Upper lobe of left lung (tissue), 6 donors: ENCODE data around the gene SLC22A17. TPM values are rescaled to one million over a fixed set of nuclear protein-coding genes. Genes with fewer than 3 reads are reported as not detected.

ENCODE experiments used
- ATAC-seq, 2 donors: fragments of 200-7000 bp; cut with Tn5 transposase; one replicate each; pipeline ENCODE4 v1.9.1; 2022; ENCODE audit warnings: mild to moderate bottlenecking in 2 of 2, moderate library complexity in 2 of 2; ENCODE audit not compliant: low FRiP score in 2 of 2
- DNase-seq, 2 donors: peaks; one replicate each; pipeline ENCODE4 v3.0.0-alpha.2; 2019 to 2020
- H3K27ac ChIP-seq, 4 donors: fragments of 200-600 bp; sonication (generic); one replicate each; pipeline ENCODE4 v1.5.1; 2016 to 2019
- H3K27me3 ChIP-seq, 4 donors: fragments of 200-600 bp; sonication (generic); one replicate each; pipeline ENCODE4 v1.5.1; 2017 to 2019
- H3K36me3 ChIP-seq, 4 donors: fragments of 200-600 bp; sonication (generic); one replicate each; pipeline ENCODE4 v1.5.1; 2016 to 2019
- H3K4me1 ChIP-seq, 4 donors: fragments of 200-600 bp; sonication (generic); one replicate each; pipeline ENCODE4 v1.5.1; 2018 to 2019
- H3K4me3 ChIP-seq, 4 donors: fragments of 200-600 bp; sonication (generic); one replicate each; pipeline ENCODE4 v1.5.1; 2017 to 2019; ENCODE audit warnings: mild to moderate bottlenecking in 2 of 4, moderate library complexity in 1 of 4
- H3K9me3 ChIP-seq, 4 donors: fragments of 200-600 bp; sonication (generic); one replicate each; pipeline ENCODE4 v1.5.1; 2018 to 2019
- CTCF ChIP-seq, 6 experiments: fragments of 450-650 bp in 4 of 6; fragments of 200-600 bp in 2 of 6; sonication (generic) in 2 of 6; IDR thresholded peaks; one replicate each; pipeline ENCODE4 v1.5.1; 2016 to 2019; ENCODE audit warnings: antibody characterized with exemption in 6 of 6
- EP300 ChIP-seq, 4 donors: sonication (generic); formaldehyde crosslinking; IDR thresholded peaks; one replicate each; pipeline ENCODE4 v1.5.1; 2017; ENCODE audit warnings: antibody characterized with exemption in 4 of 4, control low read depth in 2 of 4
- POLR2A ChIP-seq, 4 donors: fragments of 450-650 bp; IDR thresholded peaks; one replicate each; pipeline ENCODE4 v1.5.1; 2016 to 2017; ENCODE audit warnings: antibody characterized with exemption in 4 of 4, mild to moderate bottlenecking in 2 of 4
- POLR2AphosphoS5 ChIP-seq, 2 donors: sonication (generic); formaldehyde crosslinking; IDR thresholded peaks; one replicate each; pipeline ENCODE4 v1.5.1; 2017; ENCODE audit warnings: antibody characterized with exemption in 2 of 2
- WGBS, 2 donors: methylation state at CpG; one replicate each; pipeline ENCODE4 v1.1.5; 2017 to 2018; 5-methylcytosine and 5-hydroxymethylcytosine counted together
- total RNA-seq, 6 donors: library from RNA; depleted of rRNA in 4 of 6; stranded (reverse); fragments of >200 nt in 4 of 6; gene quantifications; one replicate each; pipeline versions ENCODE4 v1.1.0 to v1.2.1, GENCODE V29; 2016 to 2021
- donor health status: DM: no; HTN: no; CAD: no; lungs with moderate emphysema.
- donor health status: DM: no; HTN: yes; CAD: no; lungs with severe emphysema.

The SLC22A17 gene
- total RNA-seq, 6 donors from 2014 or later, result 5.8 to 16.8 (median 12.4) TPM

GRCh38 chr14:23384364-23385080, 31.8 kb upstream of the SLC22A17 start:
- 87 to 89% methylated on average over 29 of the region's 29 CpGs for WGBS, 2 donors
- TF ChIP-seq EP300 (IDR thresholded peaks at IDR 0.05), result no peak
- no peak for TF ChIP-seq POLR2A (IDR thresholded peaks at IDR 0.05)
- no peak for TF ChIP-seq POLR2AphosphoS5 (IDR thresholded peaks at IDR 0.05)
- TF ChIP-seq CTCF (IDR thresholded peaks at IDR 0.05), result no peak
- Histone ChIP-seq H3K27ac (no peak overlapping the region), H3K36me3 (no peaks in the 10 kb centered on the region), H3K27me3 (no peaks in the 10 kb centered on the region), H3K4me1 (peaks cover 0 to 5% (median 0%) of the 10 kb centered on the region in 4 donors), H3K4me3 (no peak overlapping the region), H3K9me3 (no peaks in the 10 kb centered on the region)
- ATAC-seq (no peak), DNase-seq (no peak)

- DNase-seq (no peak), ATAC-seq (no peak)
- H3K36me3 ChIP-seq, result no peaks in the 10 kb centered on the region
- no peak overlapping the region for H3K27ac ChIP-seq
- no peaks in the 10 kb centered on the region for H3K9me3 ChIP-seq
- H3K4me3 ChIP-seq, result no peak overlapping the region
- WGBS, 2 donors, result 69 to 76% methylated on average over 9 to 10 of the region's 10 CpGs
- H3K27me3 ChIP-seq, result no peaks in the 10 kb centered on the region
- no peak for TF ChIP-seq CTCF (IDR thresholded peaks at IDR 0.05)
- TF ChIP-seq POLR2AphosphoS5 (IDR thresholded peaks at IDR 0.05), result no peak
- TF ChIP-seq POLR2A (IDR thresholded peaks at IDR 0.05), result no peak
- no peak for TF ChIP-seq EP300 (IDR thresholded peaks at IDR 0.05)
- H3K4me1 ChIP-seq, result peaks cover 0 to 5% (median 0%) of the 10 kb centered on the region in 4 donors
These were observed 30.2 kb upstream of the SLC22A17 start for GRCh38 chr14:23382731-23383440.

- no peak for ATAC-seq
- 95% methylated on average over 5 of the region's 6 CpGs; no CpG with 5 or more reads in 1 of the 2 donors for WGBS, 2 donors
- no peaks in the 10 kb centered on the region for H3K9me3 ChIP-seq
These were observed 29.6 kb upstream of the SLC22A17 start for GRCh38 chr14:23382276-23382675.

GRCh38 chr14:23381871-23382270, 29.2 kb upstream of the SLC22A17 start:
- 49 to 53% methylated on average over 3 of the region's 3 CpGs for WGBS, 2 donors
- H3K27me3 ChIP-seq, result no peaks in the 10 kb centered on the region
- H3K27ac ChIP-seq, result no peak overlapping the region
- peaks cover 0 to 5% (median 0%) of the 10 kb centered on the region in 4 donors for H3K4me1 ChIP-seq
- ATAC-seq, result no peak
- DNase-seq, result no peak
- no peaks in the 10 kb centered on the region for H3K9me3 ChIP-seq
- H3K4me3 ChIP-seq, result no peak overlapping the region
- no peaks in the 10 kb centered on the region for H3K36me3 ChIP-seq
- no peak for TF ChIP-seq POLR2AphosphoS5 (IDR thresholded peaks at IDR 0.05)
- no peak for TF ChIP-seq CTCF (IDR thresholded peaks at IDR 0.05)
- TF ChIP-seq POLR2A (IDR thresholded peaks at IDR 0.05), result no peak
- no peak for TF ChIP-seq EP300 (IDR thresholded peaks at IDR 0.05)

More at GRCh38 chr14:23382276-23382675, 29.6 kb upstream of the SLC22A17 start:
- Histone ChIP-seq H3K36me3 (no peaks in the 10 kb centered on the region), H3K27me3 (no peaks in the 10 kb centered on the region), H3K4me3 (no peak overlapping the region), H3K27ac (no peak overlapping the region), H3K4me1 (peaks cover 0 to 5% (median 0%) of the 10 kb centered on the region in 4 donors)
- TF ChIP-seq POLR2A (IDR thresholded peaks at IDR 0.05), result no peak
- TF ChIP-seq POLR2AphosphoS5 (IDR thresholded peaks at IDR 0.05), result no peak
- TF ChIP-seq CTCF (IDR thresholded peaks at IDR 0.05), result no peak
- no peak for TF ChIP-seq EP300 (IDR thresholded peaks at IDR 0.05)
- DNase-seq, result no peak
